Skin of body (tissue), 2 donors: Measurements from ENCODE around the gene CAMK1. TPM values are rescaled to one million over a fixed set of nuclear protein-coding genes. Genes with fewer than 3 reads are reported as not detected.
A peak's percentile ranks its signal among the peaks of the same experiment; 100 is the strongest.

ENCODE experiments used
- DNase-seq: peaks from one replicate; lab custom pipeline; 2025; lab: John Stamatoyannopoulos, UW
- total RNA-seq: library from RNA; depleted of rRNA; stranded (reverse); fragments of >200 nt; gene quantifications from one replicate; pipeline ENCODE4 v1.2.3, GENCODE V29; 2014

The CAMK1 gene
- total RNA-seq = 24.6 TPM

GRCh38 chr3:9769426-9770275 is at the start of gene CAMK1:
Gene CAMK1, minus strand, starts transcription at chr3:9769947. Its CDS starts 2,198 bp downstream, at chr3:9767749.
- peak; percentile 29 for DNase-seq

- DNase-seq = no peak
These were observed 49.1 kb upstream of the CAMK1 start for GRCh38 chr3:9818666-9819335.

- DNase-seq = no peak
These were observed 47.7 kb upstream of the CAMK1 start for GRCh38 chr3:9817436-9817835.

GRCh38 chr3:9815986-9816385 is 46.2 kb upstream of the CAMK1 start:
- no peak for DNase-seq

GRCh38 chr3:9812870-9813483 is 43.2 kb upstream of the CAMK1 start:
- DNase-seq = no peak

GRCh38 chr3:9810846-9811245 is 41.1 kb upstream of the CAMK1 start:
- no peak for DNase-seq

- no peak for DNase-seq
These were observed 40.7 kb upstream of the CAMK1 start for GRCh38 chr3:9810433-9810770.

- DNase-seq = peak; percentile 37
These were observed 40.1 kb upstream of the CAMK1 start, which contains the start of gene TTLL3 for GRCh38 chr3:9809615-9810432. Gene TTLL3, plus strand, starts transcription at chr3:9810262. Its CDS starts 400 bp downstream, at chr3:9810662.

- DNase-seq = no peak
These were observed 39.5 kb upstream of the CAMK1 start for GRCh38 chr3:9809239-9809614.

- no peak for DNase-seq
These were observed 38.7 kb upstream of the CAMK1 start for GRCh38 chr3:9808345-9809037.

- DNase-seq = no peak
These were observed 38.2 kb upstream of the CAMK1 start for GRCh38 chr3:9807981-9808344.

- no peak for DNase-seq
These were observed 37.2 kb upstream of the CAMK1 start for GRCh38 chr3:9806688-9807589.

- DNase-seq = no peak
These were observed 36.4 kb upstream of the CAMK1 start for GRCh38 chr3:9806137-9806536.

- no peak for DNase-seq
These were observed 35.2 kb upstream of the CAMK1 start for GRCh38 chr3:9804996-9805395.

- no peak for DNase-seq
These were observed 33.7 kb upstream of the CAMK1 start for GRCh38 chr3:9803494-9803893.

- DNase-seq = no peak
These were observed 30.8 kb upstream of the CAMK1 start for GRCh38 chr3:9800529-9800928.

GRCh38 chr3:9797196-9797945 is 27.6 kb upstream of the CAMK1 start:
- no peak for DNase-seq

GRCh38 chr3:9795207-9795606 is 25.5 kb upstream of the CAMK1 start:
- no peak for DNase-seq

GRCh38 chr3:9794400-9794799 is 24.7 kb upstream of the CAMK1 start:
- no peak for DNase-seq
